Astrocyte (in vitro differentiated cells and primary cell): Measurements from ENCODE around the gene PLA2G4E.

Experiments
- CTCF ChIP-seq: IDR thresholded peaks from 2 replicates; pipeline ENCODE4 v1.5.1; 2011; ENCODE audit warnings: low read depth, mild to moderate bottlenecking, inconsistent platforms, low read length, moderate library complexity; ENCODE audit not compliant: insufficient read depth
- EZH2 ChIP-seq: IDR thresholded peaks from 2 replicates; pipeline ENCODE4 v1.6.1; 2012; ENCODE audit warnings: mild to moderate bottlenecking, low read length, inconsistent platforms; ENCODE audit not compliant: insufficient read depth

GRCh38 chr15:42007386-42007785 is 13.5 kb downstream of the PLA2G4E start:
- TF ChIP-seq CTCF (no peak), EZH2 (no peak)
